Measurements from ENCODE around the gene ANTKMT. TPM values are rescaled to one million over a fixed set of nuclear protein-coding genes. Genes with fewer than 3 reads are reported as not detected.

ANTKMT gene
- total and polyA plus RNA-seq, 2 of the 4 experiments (the other 2 are of a cell fraction) = 7.3 to 16.2 TPM

DNA sequence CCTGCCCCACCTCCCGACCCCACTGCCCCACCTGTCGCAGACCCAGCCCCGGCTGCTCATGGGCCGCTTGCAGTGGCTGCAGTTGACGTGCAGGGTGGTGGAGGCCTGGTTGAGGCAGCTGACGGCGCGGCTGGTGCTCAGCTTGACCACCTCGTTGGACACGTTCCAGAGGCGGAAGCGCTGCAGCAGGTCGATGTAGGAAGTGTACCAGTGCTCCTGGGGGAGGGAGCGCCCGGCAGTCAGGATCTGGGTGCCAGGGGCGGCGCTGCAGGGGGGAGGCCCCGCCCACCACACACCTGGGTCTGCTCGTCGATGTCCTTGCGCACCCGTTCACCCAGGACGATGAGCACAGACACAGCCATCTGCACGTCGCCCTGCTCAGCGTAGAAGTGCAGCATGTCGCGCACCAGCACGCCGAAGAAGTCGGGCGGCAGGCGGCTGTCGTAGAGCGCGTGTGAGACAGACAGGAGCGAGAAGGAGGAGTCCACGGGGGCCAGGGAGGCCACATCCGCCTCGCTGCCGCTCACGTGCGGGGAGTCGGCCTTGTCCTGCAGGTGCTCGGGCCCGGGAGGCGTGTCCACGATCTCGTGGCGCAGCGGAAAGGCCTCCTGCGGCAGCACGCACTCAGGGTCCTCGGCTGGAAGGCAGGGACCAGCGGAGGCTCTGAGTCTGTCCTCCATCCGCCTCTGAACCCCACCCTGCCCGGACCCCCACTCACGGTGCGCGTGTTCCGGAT, 35.8 kb upstream of the ANTKMT start:
- H2BK15ac ChIP-seq (ENCODE audit: low read depth, low read length) = no peak overlapping the region
- H3K27ac ChIP-seq (ENCODE audit: insufficient read depth, low read length) = no peak overlapping the region
- H3K4me1 ChIP-seq (ENCODE audit: control insufficient read depth, insufficient read depth, low read length) = peaks cover 30% of the 10 kb centered on the region
- H2AK9ac ChIP-seq (replicated peaks; ENCODE audit: low read depth, low read length, poor library complexity) = peak overlapping the region; percentile 50
- intact Hi-C loops (cut with micrococcal nuclease) = no loop called here
- no peak overlapping the region for H3K14ac ChIP-seq (replicated peaks; ENCODE audit: low read depth, low read length)
- H4K20me1 ChIP-seq (ENCODE audit: insufficient read depth, low read length) = peaks cover 32% of the 10 kb centered on the region
- no peak overlapping the region for H3K4me2 ChIP-seq (ENCODE audit: low read depth, low read length)
- peaks cover 19 to 64% of the 10 kb centered on the region in 2 experiments for H3K79me1 ChIP-seq (ENCODE audit: low read depth in 1 of 2, low read length in 2 of 2)
- H3K9ac ChIP-seq (ENCODE audit: low read depth, low read length) = no peak overlapping the region
- WGBS, 2 experiments (ENCODE audit: extremely low coverage in 2 of 2, insufficient read length in 1 of 2) = 98% methylated on average over 44 of the region's 61 CpGs; no CpG with 5 or more reads in 1 of the 2 experiments
- no peak overlapping the region for H4K5ac ChIP-seq (ENCODE audit: low read depth, low read length)
- H4K91ac ChIP-seq (ENCODE audit: insufficient read depth, low read depth, low read length) = no peak overlapping the region
- no peak overlapping the region for H2BK120ac ChIP-seq (ENCODE audit: low read depth, low read length)
- H3K36me3 ChIP-seq (ENCODE audit: control insufficient read depth, insufficient read depth, low read length) = peaks cover 41% of the 10 kb centered on the region
- dilution Hi-C loops (cut with HindIII; ENCODE audit: low sequenced_read_pairs, unreplicated experiment) = no loop called here
- H3K56ac ChIP-seq (ENCODE audit: extremely low read depth, insufficient read depth, low read length) = no peak overlapping the region
- H2BK5ac ChIP-seq (ENCODE audit: low read depth, low read length, poor library complexity, severe bottlenecking) = no peak overlapping the region
- no peak overlapping the region; a peak in 1 of 4 replicates for H4K8ac ChIP-seq (ENCODE audit: low read depth in 2 of 2, low read length in 2 of 2)
- no peak for ATAC-seq (ENCODE audit: low read depth)
- no peak overlapping the region for H3K4me3 ChIP-seq (ENCODE audit: insufficient read depth, low read depth, low read length)
- H3K23ac ChIP-seq (ENCODE audit: low read depth, low read length) = no peak overlapping the region
- POLR2A ChIA-PET (ENCODE audit: unreplicated experiment) = no interaction called here
- H3K9me3 ChIP-seq (ENCODE audit: control insufficient read depth, insufficient read depth, low read length) = no peaks in the 10 kb centered on the region
- no peak overlapping the region for H3K4ac ChIP-seq (ENCODE audit: low read depth, low read length)
- H2AK5ac ChIP-seq (ENCODE audit: low read depth, low read length) = no peak overlapping the region
- in situ Hi-C loops (cut with MboI; ENCODE audit: low sequenced_read_pairs) = no loop called here
- BruUV-seq (replicated peaks) = no TSS peak
- H2AFZ ChIP-seq (replicated peaks; ENCODE audit: low read length, poor library complexity) = peak overlapping the region; percentile 40
- TF ChIP-seq FOS (IDR thresholded peaks at IDR 0.05; ENCODE audit: low read depth, low read length) (no peak), RFX5 (IDR thresholded peaks at IDR 0.05; ENCODE audit: low read depth, low read length) (no peak)
- TF ChIP-seq, protein P1, sequence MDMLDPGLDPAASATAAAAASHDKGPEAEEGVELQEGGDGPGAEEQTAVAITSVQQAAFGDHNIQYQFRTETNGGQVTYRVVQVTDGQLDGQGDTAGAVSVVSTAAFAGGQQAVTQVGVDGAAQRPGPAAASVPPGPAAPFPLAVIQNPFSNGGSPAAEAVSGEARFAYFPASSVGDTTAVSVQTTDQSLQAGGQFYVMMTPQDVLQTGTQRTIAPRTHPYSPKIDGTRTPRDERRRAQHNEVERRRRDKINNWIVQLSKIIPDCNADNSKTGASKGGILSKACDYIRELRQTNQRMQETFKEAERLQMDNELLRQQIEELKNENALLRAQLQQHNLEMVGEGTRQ (IDR thresholded peaks at IDR 0.05; ENCODE audit: low read depth, low read length) = no peak
- no peak overlapping the region for H2BK20ac ChIP-seq (ENCODE audit: low read depth, low read length)
- DNase-seq = no peak
- CTCF ChIA-PET = no interaction called here
- no peaks in the 10 kb centered on the region for H3K27me3 ChIP-seq (ENCODE audit: control insufficient read depth, insufficient read depth, low read length)
- H3K9me1 ChIP-seq (ENCODE audit: insufficient read depth, low read length) = peaks cover 13% of the 10 kb centered on the region
- H3K18ac ChIP-seq (ENCODE audit: low read depth, low read length) = no peak overlapping the region

Measured in IMR-90 (cell line).